ENCODE results near the gene CELSR2. TPM values are rescaled to one million over a fixed set of nuclear protein-coding genes. Genes with fewer than 3 reads are reported as not detected.

The CELSR2 gene
- total RNA-seq, 1 experiment from 2014 or later = 1.2 TPM

- Histone ChIP-seq H3K27me3 (peaks cover 6% of the 10 kb centered on the region; the same call in 1 of the 2 replicates), H3K9me3 (no peaks in the 10 kb centered on the region), H3K36me3 (no peaks in the 10 kb centered on the region), H3K4me3 (no peak overlapping the region)
- no peak for DNase-seq
These were observed 6.3 kb downstream of the CELSR2 start for GRCh38 chr1:109255678-109256077.

GRCh38 chr1:109256085-109256484, 6.7 kb downstream of the CELSR2 start:
- DNase-seq = no peak
- Histone ChIP-seq H3K4me3 (no peak overlapping the region), H3K9me3 (no peaks in the 10 kb centered on the region), H3K27me3 (peaks cover 3% of the 10 kb centered on the region; the same call in 1 of the 2 replicates), H3K36me3 (no peaks in the 10 kb centered on the region)

GRCh38 chr1:109256971-109257681, 7.8 kb downstream of the CELSR2 start:
- peak; percentile 82 for DNase-seq
- Histone ChIP-seq H3K36me3 (no peaks in the 10 kb centered on the region), H3K27me3 (no peaks in the 10 kb centered on the region), H3K9me3 (no peaks in the 10 kb centered on the region), H3K4me3 (no peak overlapping the region)

GRCh38 chr1:109257682-109258421, 8.5 kb downstream of the CELSR2 start:
- DNase-seq = no peak
- no peaks in the 10 kb centered on the region for H3K27me3 ChIP-seq
- H3K4me3 ChIP-seq = no peak overlapping the region
- no peaks in the 10 kb centered on the region for H3K9me3 ChIP-seq
- H3K36me3 ChIP-seq = no peaks in the 10 kb centered on the region

- Histone ChIP-seq H3K9me3 (no peaks in the 10 kb centered on the region), H3K27me3 (no peaks in the 10 kb centered on the region), H3K4me3 (no peak overlapping the region), H3K36me3 (no peaks in the 10 kb centered on the region)
- DNase-seq = no peak
These were observed 9.4 kb downstream of the CELSR2 start for GRCh38 chr1:109258481-109259466.

GRCh38 chr1:109259674-109260557, 10.6 kb downstream of the CELSR2 start:
- Histone ChIP-seq H3K36me3 (no peaks in the 10 kb centered on the region), H3K27me3 (no peaks in the 10 kb centered on the region), H3K4me3 (no peak overlapping the region), H3K9me3 (no peaks in the 10 kb centered on the region)
- DNase-seq = no peak

- DNase-seq = no peak
- Histone ChIP-seq H3K4me3 (no peak overlapping the region), H3K9me3 (no peaks in the 10 kb centered on the region), H3K36me3 (no peaks in the 10 kb centered on the region), H3K27me3 (no peaks in the 10 kb centered on the region)
These were observed 11.7 kb downstream of the CELSR2 start for GRCh38 chr1:109261006-109261405.

GRCh38 chr1:109261578-109261977, 12.2 kb downstream of the CELSR2 start:
- Histone ChIP-seq H3K4me3 (no peak overlapping the region), H3K27me3 (no peaks in the 10 kb centered on the region), H3K36me3 (no peaks in the 10 kb centered on the region), H3K9me3 (no peaks in the 10 kb centered on the region)
- DNase-seq = no peak

- Histone ChIP-seq H3K27me3 (no peaks in the 10 kb centered on the region), H3K4me3 (no peak overlapping the region), H3K36me3 (no peaks in the 10 kb centered on the region), H3K9me3 (0 out of 2 replicates have a peak, but pooled peaks cover 2% of the 10 kb centered on the region)
- DNase-seq = no peak
These were observed 13.1 kb downstream of the CELSR2 start for GRCh38 chr1:109262231-109263055.

GRCh38 chr1:109263234-109263596, 13.9 kb downstream of the CELSR2 start:
- H3K4me3 ChIP-seq = no peak overlapping the region
- DNase-seq = no peak
- H3K27me3 ChIP-seq = no peaks in the 10 kb centered on the region
- no peaks in the 10 kb centered on the region; the same call in 1 of the 2 replicates for H3K36me3 ChIP-seq
- peaks cover 5% of the 10 kb centered on the region for H3K9me3 ChIP-seq

GRCh38 chr1:109263597-109264378, 14.4 kb downstream of the CELSR2 start:
- H3K27me3 ChIP-seq = no peaks in the 10 kb centered on the region
- no peaks in the 10 kb centered on the region; the same call in 1 of the 2 replicates for H3K36me3 ChIP-seq
- peak; percentile 88 for DNase-seq
- no peak overlapping the region for H3K4me3 ChIP-seq
- H3K9me3 ChIP-seq = peaks cover 9% of the 10 kb centered on the region

GRCh38 chr1:109264379-109264755, 15.0 kb downstream of the CELSR2 start:
- H3K27me3 ChIP-seq = no peaks in the 10 kb centered on the region
- H3K9me3 ChIP-seq = peaks cover 9% of the 10 kb centered on the region
- H3K36me3 ChIP-seq = no peaks in the 10 kb centered on the region; the same call in 1 of the 2 replicates
- no peak overlapping the region for H3K4me3 ChIP-seq
- DNase-seq = no peak

- DNase-seq = no peak
- H3K9me3 ChIP-seq = peaks cover 9% of the 10 kb centered on the region
- H3K36me3 ChIP-seq = no peaks in the 10 kb centered on the region; the same call in 1 of the 2 replicates
- H3K4me3 ChIP-seq = no peak overlapping the region
- H3K27me3 ChIP-seq = no peaks in the 10 kb centered on the region
These were observed 15.7 kb downstream of the CELSR2 start for GRCh38 chr1:109265016-109265415.

GRCh38 chr1:109265741-109266330, 16.5 kb downstream of the CELSR2 start:
- H3K27me3 ChIP-seq = no peaks in the 10 kb centered on the region
- no peak for DNase-seq
- no peak overlapping the region for H3K4me3 ChIP-seq
- no peaks in the 10 kb centered on the region; the same call in 1 of the 2 replicates for H3K36me3 ChIP-seq
- peaks cover 9% of the 10 kb centered on the region for H3K9me3 ChIP-seq
